HG02623 (cell line): ENCODE measurements around the gene EYA4.

Experiments used
- ATAC-seq: cut with Tn5 transposase; IDR thresholded peaks from one replicate; pipeline ENCODE4 v1.9.1; 2021; ENCODE audit warnings: moderate library complexity; ENCODE audit not compliant: unreplicated experiment

Gene EYA4

GRCh38 chr6:133343220-133343619 lies 102.1 kb downstream of the EYA4 start:
- no peak for ATAC-seq

DNA sequence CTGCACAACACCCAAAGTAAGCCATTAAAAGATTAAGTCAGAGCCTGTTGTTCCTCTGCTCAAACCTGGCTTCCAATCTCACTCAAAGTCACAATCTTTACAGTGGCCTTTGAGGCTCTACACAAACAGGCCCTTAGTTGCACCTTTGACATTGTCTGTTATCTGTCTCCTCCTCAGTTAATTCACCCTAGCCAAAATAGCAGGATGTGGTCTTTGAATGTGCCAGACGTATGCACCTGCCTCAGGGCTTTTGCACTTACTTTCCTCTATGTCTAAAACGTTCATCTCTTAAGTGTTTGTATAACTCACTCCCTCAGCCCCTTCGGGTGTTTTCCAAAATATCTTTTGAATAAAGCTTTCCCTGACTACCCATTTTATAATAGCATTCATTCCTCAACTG lies 107.7 kb downstream of the EYA4 start:
- no peak for ATAC-seq

GRCh38 chr6:133350928-133351327 lies 109.8 kb downstream of the EYA4 start:
- no peak for ATAC-seq

DNA sequence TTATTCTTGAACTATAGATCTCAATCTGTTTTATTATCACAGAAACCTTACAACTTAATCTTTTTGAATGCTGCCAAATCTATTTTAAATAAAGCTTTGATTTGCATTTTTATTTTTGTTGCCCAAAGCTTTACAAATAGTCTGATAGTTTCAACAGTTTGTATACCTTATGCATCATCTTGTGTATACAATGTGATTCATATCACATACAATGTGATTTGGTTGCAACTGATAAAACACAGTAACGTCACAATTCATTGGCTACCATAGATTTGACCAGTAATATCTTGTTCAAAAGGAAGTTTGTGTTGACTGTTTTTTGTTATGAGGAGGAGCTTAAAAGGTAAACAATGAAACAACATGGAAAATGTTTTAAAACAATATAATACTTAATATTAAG lies 110.9 kb downstream of the EYA4 start:
- no peak for ATAC-seq

- no peak for ATAC-seq
Observed at GRCh38 chr6:133353061-133353460, 111.9 kb downstream of the EYA4 start.

DNA sequence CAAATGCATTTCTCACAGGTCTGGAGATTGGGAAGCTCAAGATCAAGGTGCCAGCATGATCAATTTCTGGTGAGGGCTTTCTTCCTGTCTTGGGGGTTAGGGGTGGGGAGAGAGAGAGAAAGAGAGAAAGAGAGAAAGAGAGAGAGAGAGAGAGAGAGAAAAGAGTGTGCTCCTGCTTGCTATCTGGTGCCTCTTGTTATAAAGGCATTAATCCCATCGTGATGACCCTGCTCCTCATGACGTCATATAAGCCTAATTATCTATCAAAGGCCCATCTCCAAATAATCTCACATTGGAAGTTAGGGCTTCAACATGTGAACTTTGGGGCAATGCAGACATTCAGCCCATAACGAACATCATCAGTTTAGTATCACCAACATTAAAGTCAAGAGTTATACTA lies 114.8 kb downstream of the EYA4 start:
- no peak for ATAC-seq

DNA sequence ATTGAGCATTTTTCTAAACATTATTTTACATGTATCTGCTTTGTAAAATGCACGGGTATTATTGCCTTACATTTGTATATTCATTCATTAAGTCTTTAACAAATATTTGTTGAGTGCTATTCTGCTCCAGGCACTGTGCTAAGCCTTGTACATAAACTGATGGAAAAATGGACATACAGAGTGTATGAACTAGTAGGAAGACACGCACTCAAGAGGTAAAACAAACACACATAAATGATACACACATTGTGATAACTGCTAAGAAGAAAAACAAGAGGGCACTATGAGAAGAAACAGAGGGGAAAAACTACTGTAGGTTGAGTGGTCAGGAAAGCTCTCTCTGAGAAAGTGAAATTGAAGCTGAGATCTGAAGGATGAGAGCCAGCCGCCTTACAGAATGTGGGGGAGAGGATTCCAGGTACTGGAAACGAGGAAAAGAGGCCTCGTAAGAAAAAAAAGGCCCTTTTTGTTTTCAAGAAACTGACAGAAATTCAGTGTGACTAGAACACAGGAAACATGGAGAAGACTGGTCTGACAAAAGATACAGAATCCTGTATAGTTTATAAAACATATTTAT lies 117.5 kb downstream of the EYA4 start:
- ATAC-seq = no peak

GRCh38 chr6:133359256-133359655 lies 118.1 kb downstream of the EYA4 start:
- no peak for ATAC-seq

DNA sequence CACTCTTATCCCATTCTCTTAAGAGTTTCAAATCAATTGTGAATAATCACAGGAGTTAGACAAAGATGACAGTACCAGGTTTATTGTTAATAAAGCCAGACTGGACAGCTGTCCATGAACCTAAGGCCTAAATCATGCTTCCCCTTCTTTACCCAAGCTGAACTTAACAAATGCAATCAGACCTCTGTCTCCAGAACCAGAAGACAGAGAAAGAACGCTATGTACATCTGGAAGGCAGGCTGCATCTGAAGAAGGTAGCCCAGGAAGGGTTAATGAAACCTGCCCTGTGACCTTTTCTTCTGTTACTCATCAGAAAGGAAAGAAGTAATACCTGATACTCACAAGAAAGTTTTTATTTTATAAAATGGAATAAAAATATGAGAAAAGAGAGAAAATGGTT lies 118.6 kb downstream of the EYA4 start:
- no peak for ATAC-seq

DNA sequence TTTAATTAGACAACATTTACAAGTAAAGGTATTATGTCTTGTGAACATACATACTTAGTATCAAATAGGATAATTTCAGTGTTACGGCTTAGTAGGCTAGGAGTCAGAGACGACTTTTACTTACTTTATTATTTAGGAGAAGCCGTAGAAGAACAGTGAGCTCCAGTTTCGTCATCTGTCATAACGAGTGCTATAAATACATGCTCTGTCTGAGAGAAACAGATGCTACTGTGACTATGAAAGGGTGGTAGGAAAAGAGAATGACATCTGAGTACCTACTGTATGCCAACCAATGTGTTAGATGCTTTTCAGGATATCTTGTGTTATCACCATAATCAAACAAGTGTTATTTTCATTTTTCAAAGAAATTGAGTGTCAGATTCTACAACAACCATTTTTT lies 119.0 kb downstream of the EYA4 start:
- no peak for ATAC-seq

DNA sequence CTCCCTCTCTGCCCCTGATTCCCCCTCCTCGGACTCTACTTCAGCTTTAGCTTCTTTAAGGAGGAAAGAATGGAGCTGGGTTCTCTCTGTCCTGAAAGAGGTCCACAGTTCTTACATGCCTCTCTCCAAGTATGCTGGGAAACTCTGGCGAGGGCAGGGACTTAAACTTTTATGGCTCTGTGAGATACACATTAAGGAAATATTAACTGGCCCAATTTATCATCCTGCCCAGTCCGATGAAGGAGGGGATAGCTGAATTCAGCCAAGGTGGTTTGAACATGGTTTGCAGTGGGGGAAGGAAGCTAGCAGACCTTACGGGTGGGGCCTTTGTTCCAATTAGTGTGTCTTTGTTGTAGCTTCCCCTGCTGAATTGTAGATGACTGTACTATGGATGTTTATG lies 121.7 kb downstream of the EYA4 start:
- ATAC-seq = no peak

- no peak for ATAC-seq
Observed at GRCh38 chr6:133368664-133369063, 127.5 kb downstream of the EYA4 start.

- ATAC-seq = no peak
Observed at GRCh38 chr6:133369773-133370272, 128.7 kb downstream of the EYA4 start.

GRCh38 chr6:133376743-133377142 lies 135.6 kb downstream of the EYA4 start:
- ATAC-seq = no peak

DNA sequence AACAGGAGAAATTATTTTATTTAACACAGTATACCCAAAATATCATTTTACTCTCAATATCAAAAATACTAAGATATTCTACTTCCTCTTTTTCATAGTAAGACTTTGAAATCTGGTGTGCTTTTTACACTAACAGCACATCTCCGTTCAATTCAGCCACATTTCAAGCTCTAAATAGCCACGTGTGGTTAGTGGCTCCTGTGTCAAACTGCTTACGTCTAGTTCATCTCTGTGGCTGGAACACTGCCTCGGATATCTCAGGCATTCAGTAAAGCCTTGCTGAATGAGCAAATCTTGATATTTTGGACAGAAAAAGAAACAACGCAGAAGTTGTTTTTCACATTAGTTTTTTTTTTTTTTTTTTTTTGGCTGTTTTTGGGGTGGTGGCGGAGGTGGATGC lies 136.1 kb downstream of the EYA4 start:
- no peak for ATAC-seq

- no peak for ATAC-seq
Observed at GRCh38 chr6:133380047-133380446, 138.9 kb downstream of the EYA4 start.

DNA sequence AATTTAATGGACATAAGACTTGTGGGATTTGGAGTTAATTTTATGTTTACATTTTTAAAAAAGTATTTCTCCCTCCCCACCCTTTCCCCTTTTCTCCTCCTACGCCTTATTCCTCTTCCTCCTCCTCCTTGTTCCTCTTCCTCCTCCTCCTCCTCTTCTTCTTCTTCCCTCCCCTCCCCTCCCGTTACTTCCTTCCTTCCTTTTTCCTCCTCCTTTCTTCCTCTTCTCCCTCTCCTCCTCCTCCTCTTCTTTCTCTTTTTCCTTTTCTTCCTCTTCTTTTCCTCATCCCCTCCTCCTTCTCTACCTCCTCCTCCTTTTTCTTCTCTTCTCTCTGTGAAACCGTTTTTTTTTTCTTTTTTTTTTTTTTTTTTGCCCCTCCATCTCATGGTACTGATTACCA lies 139.6 kb downstream of the EYA4 start:
- no peak for ATAC-seq

DNA sequence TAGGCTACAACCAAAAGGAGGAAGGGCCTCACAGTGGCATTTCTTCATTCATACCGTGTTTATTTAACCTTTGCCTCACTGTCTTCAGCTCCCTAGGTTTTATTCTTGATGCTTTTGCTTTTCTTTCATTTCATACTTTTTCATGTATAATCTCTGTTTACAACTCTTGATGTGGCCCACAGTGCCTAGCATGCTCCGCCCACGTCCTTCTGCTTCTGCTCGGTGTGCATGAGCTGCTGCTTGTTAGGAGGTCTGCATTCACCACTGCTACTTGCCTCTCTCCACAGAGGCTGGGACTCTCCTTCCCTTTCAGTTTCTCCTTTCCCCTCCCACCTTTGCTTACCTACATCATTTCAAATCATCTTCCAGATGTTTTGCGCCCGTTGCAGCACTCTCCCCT lies 147.6 kb downstream of the EYA4 start:
- no peak for ATAC-seq

- no peak for ATAC-seq
Observed at GRCh38 chr6:133390168-133390567, 149.0 kb downstream of the EYA4 start.

GRCh38 chr6:133392015-133392414 lies 150.9 kb downstream of the EYA4 start:
- no peak for ATAC-seq

DNA sequence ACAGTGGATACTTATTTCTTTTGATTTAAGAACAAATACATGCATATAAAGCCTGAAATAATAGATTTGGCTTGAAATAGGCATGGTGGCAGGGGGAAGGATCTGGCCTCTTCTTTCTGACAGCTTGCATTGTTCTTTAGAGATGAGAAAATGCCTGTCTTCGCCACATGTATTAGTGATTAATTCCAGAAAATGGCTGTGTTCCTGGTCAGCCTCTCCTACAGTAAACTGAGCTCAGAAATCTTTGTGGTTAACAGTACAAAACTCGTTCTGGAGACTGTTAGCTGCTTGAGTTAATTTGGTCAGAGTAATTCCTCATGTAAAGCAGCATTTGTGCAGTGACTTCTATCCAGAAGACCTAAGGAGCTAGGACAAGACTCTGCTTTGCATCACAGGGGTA lies 151.5 kb downstream of the EYA4 start:
- ATAC-seq = no peak

- ATAC-seq = no peak
Observed at GRCh38 chr6:133393891-133394290, 152.7 kb downstream of the EYA4 start.

DNA sequence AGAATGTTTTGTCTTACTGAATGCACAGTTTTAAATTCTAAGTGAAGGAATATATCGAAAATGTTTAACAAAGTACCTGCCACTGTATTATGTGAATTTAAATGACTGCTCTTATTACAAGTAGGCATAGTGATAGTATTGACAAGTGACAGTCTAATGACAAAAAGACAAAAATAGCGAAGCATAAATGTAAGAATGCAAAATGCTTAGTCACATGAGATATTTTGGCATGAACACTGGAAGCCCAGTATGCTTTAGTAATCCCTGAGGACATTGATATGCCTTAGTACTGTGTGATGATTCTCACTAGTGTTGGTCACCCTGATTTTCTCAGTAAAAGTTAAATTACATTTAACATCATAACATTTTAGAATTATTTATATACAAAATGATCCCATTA lies 153.5 kb downstream of the EYA4 start:
- no peak for ATAC-seq
